Occipital lobe (tissue), 3 donors: ENCODE results near the gene SRGAP1. TPM values are rescaled to one million over a fixed set of nuclear protein-coding genes. Genes with fewer than 3 reads are reported as not detected.
"Not testable (repeated sequence)": the region's sequence is repeated elsewhere in the genome, so short reads cannot be mapped to it uniquely, and the experiment has no call there.

ENCODE experiments used
- DNase-seq: peaks from one replicate; lab custom pipeline; 2025; lab: John Stamatoyannopoulos, UW
- small RNA-seq: library from RNA; depleted of rRNA; stranded (forward); fragments of <200 nt; gene quantifications from one replicate; pipeline ENCODE3, GENCODE V24; 2014
- total RNA-seq: library from RNA; depleted of rRNA; stranded (reverse); fragments of >200 nt; gene quantifications from one replicate; pipeline ENCODE4 v1.2.3, GENCODE V29; 2014

The SRGAP1 gene
- total RNA-seq, 1 donor from 2014 or later, result 40.7 TPM

DNA sequence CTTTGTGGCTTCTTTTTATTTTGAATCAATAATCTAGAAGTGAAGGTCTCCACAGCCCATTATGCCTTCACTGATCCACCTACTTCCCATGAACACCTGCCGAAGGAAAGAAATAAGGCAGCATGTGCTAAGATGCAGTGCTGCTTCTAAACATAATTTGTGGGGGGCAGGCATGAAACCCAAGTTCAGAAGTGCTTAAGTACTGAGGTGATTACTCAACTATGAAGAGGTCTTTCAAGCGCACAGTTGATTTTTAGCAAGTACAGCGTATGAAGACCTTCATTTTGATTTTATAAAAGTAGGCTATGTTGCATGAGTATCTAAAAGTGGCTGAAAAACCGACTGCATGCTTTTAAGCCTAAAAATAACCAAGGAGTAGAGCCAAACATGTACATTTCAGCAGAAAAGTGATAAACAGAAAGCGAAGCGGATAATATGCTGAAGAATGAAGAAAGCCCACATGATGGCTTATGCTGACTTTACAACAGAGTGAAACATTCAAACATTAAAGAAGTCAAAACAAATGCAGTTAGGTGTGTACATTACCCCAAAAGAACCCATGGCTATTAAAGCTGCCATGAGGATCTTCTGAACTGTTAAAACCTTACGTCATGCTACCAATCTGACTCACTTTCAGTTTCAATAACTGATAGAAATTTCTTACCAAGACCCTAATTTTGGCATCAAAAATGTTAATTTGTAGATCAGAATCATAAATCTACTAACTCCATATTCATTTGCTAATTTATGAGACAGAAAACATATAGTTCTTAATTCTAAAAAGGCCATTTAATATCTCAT is 348.3 kb downstream of the SRGAP1 start:
- DNase-seq, result no peak

DNA sequence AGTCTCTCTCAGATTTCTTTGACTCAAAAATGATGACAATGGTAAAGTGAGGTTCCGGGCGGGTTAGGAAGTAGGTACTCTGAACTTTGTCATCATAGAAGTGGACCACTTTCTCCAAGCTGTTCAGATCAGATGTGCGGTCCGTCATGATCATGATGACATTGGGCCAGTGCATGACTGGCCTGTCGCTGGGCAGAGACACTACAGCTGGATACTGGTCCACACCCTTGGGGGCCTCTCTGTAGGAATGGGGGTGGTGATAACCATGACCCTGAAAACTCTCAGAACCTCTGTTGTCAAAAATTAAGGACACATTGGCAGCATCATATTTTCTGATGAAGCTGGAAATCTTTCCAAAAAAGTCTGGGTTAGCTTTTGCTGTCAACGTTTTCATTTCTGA is 349.4 kb downstream of the SRGAP1 start:
- no peak for DNase-seq

DNA sequence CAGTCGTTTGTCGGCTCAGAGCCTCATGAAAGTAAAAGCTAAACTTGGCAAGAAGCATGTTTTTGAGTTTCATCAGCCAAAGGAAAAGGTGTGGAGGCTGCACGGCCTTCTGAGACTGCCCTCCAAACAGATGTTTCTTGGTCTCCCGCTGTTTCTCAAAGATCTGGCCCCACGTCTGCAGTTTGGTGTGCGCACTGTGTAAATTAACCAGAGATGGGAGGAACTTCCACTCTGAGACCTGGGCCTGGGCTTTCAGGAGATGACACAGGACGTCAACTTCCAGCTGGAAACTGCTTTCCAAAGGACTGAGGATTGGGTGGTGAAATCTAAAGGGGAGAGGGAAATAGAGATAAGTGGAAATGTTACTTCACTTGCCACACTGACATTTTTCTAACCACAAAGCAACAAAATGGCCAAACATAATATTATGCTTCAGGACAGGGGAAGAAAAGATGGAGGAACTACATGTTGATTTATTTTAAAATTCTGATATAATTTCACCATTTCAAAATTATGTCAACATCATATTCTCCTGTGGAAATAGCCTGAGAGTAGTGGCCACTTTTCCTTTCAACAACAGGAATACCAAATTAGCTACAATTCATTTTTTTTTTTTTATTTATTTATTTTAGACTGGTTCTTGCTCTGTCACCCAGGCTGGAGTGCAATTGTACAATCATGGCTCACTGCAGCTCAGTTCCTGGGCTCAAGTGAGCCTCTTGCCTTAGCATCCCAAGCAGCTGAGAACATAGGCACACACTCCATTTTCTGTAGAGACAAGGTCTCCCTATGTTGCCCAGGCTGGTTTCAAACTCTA is 350.0 kb downstream of the SRGAP1 start:
- DNase-seq, result no peak

DNA sequence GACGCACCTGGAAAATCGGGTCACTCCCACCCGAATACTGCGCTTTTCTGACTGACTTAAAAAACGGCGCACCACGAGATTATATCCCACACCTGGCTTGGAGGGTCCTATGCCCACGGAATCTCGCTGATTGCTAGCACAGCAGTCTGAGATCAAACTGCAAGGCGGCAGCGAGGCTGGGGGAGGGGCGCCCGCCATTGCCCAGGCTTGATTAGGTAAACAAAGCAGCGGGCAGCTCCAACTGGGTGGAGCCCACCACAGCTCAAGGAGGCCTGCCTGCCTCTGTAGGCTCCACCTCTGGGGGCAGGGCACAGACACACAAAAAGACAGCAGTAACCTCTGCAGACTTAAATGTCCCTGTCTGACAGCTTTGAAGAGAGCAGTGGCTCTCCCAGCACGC is 351.3 kb downstream of the SRGAP1 start:
- DNase-seq, result not testable (repeated sequence)

DNA sequence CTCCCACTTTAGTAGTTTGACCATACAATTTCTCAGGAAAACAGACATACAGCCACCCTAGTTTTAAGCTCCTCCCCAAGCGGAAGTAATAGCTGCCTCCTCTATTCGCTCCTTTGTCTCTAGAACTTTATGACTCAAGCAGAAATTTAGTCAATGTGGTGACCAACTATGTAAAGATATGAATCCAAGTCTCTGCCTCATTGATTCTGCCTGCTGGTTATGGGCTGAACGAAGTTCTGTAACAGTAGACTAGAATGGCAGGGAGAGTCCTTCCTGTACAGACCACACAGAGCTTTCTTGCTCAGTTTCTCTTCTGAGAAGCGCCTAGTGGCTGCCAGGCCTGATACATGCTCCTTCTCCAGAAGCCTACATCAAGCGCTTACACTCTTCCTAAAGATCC is 358.5 kb downstream of the SRGAP1 start:
- DNase-seq, result no peak

DNA sequence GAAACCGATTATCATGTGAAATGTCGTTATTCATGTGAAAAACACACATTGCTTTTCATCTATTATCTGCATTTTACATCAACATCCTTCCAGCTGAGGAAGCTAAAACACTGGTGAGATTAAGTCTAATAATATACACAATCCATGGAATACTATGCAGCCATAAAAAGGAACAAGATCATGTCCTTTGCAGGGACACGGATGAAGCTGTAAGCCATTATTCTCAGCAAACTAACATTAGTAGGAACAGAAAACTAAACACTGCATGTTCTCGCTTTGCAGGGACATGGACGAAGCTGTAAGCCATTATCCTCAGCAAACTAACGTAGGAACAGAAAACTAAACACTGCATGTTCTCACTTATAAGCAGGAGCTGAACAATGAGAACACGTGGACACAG is 359.3 kb downstream of the SRGAP1 start:
- DNase-seq, result no peak

DNA sequence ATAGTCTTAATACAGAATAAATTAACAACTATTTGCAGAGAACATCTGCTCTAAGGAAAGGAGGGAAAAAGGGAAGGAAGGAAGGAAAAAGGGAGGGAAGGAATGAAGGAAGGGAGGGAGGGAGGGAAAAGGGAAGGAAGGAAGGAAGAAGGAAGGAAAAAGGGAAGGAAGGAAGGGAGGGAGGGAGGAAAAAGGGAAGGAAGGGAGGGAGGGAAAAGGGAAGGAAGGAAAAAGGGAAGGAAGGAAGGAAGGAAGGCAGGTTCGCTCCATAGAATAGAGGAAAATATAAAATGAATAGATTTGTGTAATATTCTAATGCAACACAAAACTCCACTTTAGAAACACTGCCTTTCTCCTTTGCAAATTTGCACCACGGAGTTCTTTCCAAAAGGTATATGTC is 361.0 kb downstream of the SRGAP1 start:
- DNase-seq, result no peak

DNA sequence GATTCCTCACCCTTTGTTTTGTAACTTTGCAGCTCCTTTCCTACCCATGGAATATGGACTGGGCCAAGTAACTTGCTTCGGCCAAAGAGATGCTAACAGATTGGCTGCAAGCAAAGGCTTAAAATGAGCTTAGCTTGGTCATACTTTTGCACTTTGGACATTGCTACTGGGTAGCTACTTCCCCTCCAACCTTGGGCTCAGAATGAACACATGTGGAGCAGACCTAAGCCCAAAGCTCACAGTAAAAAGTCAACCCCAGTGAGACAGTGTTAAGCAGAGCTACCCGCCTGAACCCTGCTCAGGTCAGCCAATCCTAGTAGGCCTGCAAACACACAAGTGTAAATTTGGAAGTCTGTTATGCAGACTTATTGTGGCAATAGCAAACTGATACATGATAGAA is 363.0 kb downstream of the SRGAP1 start:
- DNase-seq, result no peak

Small RNA genes within 50 kb of the gene (small RNA-seq; reads per million reads assigned to genes)
- not detected for gene AC020611.1
- gene RNU6-1009P, result not detected

Other genes starting within 250 kb of the SRGAP1 start
- 38.4 TPM for gene DPY19L2, start 176.2 kb upstream of the SRGAP1 start, total RNA-seq
- gene RXYLT1, start 64.8 kb upstream of the SRGAP1 start, total RNA-seq, result 13.9 TPM